Caco-2 (cell line): Measurements from ENCODE around the gene HDAC10. TPM values are rescaled to one million over a fixed set of nuclear protein-coding genes. Genes with fewer than 3 reads are reported as not detected.
A peak's percentile ranks its signal among the peaks of the same experiment; 100 is the strongest.

Source experiments
- BruUV-seq: library from RNA; stranded (reverse); fragments of 400-500 nt; replicated peaks from 2 replicates; lab custom pipeline; 2021; lab: Mats Ljungman, UMichigan
- CTCF ChIA-PET: fragments of 300-600 bp; sonication (Branson Sonifier 250); formaldehyde crosslinking; loops from one replicate; lab custom pipeline; 2022; ENCODE audit warnings: antibody characterized with exemption; lab: Charles Lee
- POLR2A ChIA-PET: fragments of 300-600 bp; sonication (Branson Sonifier 250); formaldehyde crosslinking; loops from one replicate; lab custom pipeline; 2022; ENCODE audit warnings: antibody characterized with exemption; lab: Charles Lee
- DNase-seq, 2 experiments: peaks; one replicate each; pipeline versions ENCODE4 v3.0.0 to v3.0.0-alpha.2; 2020 to 2022
- H3K27me3 ChIP-seq: replicated peaks from 2 replicates; pipeline ENCODE4 v1.6.0; 2011; ENCODE audit warnings: low read length; ENCODE audit not compliant: control insufficient read depth, insufficient read depth
- H3K36me3 ChIP-seq: 2 replicates; pipeline ENCODE4 v1.5.1; 2011; ENCODE audit warnings: low read length; ENCODE audit not compliant: control insufficient read depth, insufficient read depth
- H3K4me1 ChIP-seq: fragments of 250-450 bp; sonication (Bioruptor Pico); 2 replicates; pipeline ENCODE4 v1.5.1; 2020; ENCODE audit warnings: mild to moderate bottlenecking
- H3K4me3 ChIP-seq: 2 replicates; pipeline ENCODE4 v1.5.1; 2011; ENCODE audit warnings: low read depth, mild to moderate bottlenecking, control low read depth, low read length
- H3K9me3 ChIP-seq: fragments of 250-450 bp; sonication (Bioruptor Pico); 2 replicates; pipeline ENCODE4 v1.5.1; 2020; ENCODE audit warnings: mild to moderate bottlenecking, moderate library complexity
- H3K27ac Mint-ChIP-seq: one replicate; pipeline ENCODE4 v1.8.0; 2022; ENCODE audit warnings: mixed read lengths; ENCODE audit not compliant: unreplicated experiment
- H3K27me3 Mint-ChIP-seq: one replicate; pipeline ENCODE4 v1.8.0; 2022; ENCODE audit warnings: mixed read lengths; ENCODE audit not compliant: insufficient read depth, unreplicated experiment
- H3K36me3 Mint-ChIP-seq: one replicate; pipeline ENCODE4 v1.8.0; 2022; ENCODE audit warnings: mild to moderate bottlenecking, mixed read lengths; ENCODE audit not compliant: insufficient read depth, unreplicated experiment
- H3K4me1 Mint-ChIP-seq: one replicate; pipeline ENCODE4 v1.8.0; 2022; ENCODE audit warnings: low read depth, mixed read lengths; ENCODE audit not compliant: unreplicated experiment
- H3K4me3 Mint-ChIP-seq: one replicate; pipeline ENCODE4 v1.8.0; 2022; ENCODE audit warnings: mild to moderate bottlenecking, moderate library complexity, mixed read lengths; ENCODE audit not compliant: unreplicated experiment
- H3K9me3 Mint-ChIP-seq: one replicate; pipeline ENCODE4 v1.8.0; 2022; ENCODE audit warnings: mixed read lengths; ENCODE audit not compliant: unreplicated experiment
- intact Hi-C: fragments of 100-400 bp; cut with micrococcal nuclease; formaldehyde crosslinking; loops from one replicate; pipeline ENCODE4 v1.10.0; 2022; ENCODE audit not compliant: unreplicated experiment
- total RNA-seq: library from RNA; stranded (reverse); gene quantifications from 2 replicates; pipeline ENCODE4 v1.2.3, GENCODE V29; 2022
- TF ChIP-seq, protein P1 (sequence below), 2 experiments: fragments of 200-600 bp in 1 of 2; IDR thresholded peaks; 1 replicate in 1 of 2; 2 replicates in 1 of 2; pipeline versions ENCODE4 v1.5.1 to v1.8.0; 2011 to 2022; ENCODE audit warnings: antibody characterized with exemption in 1 of 2, control low read depth in 1 of 2, inconsistent platforms in 1 of 2, low read depth in 1 of 2, low read length in 1 of 2, mild to moderate bottlenecking in 1 of 2, moderate library complexity in 1 of 2; ENCODE audit not compliant: insufficient read depth in 1 of 2, severe bottlenecking in 1 of 2, unreplicated experiment in 1 of 2

Gene HDAC10
- total RNA-seq, 1 experiment from 2014 or later: 63.5 TPM

- Histone ChIP-seq H3K27me3 (no peaks in the 10 kb centered on the region), H3K36me3 (no peaks in the 10 kb centered on the region), H3K4me1 (peaks cover 16% of the 10 kb centered on the region), H3K9me3 (no peaks in the 10 kb centered on the region), H3K4me3 (no peak overlapping the region)
- POLR2A ChIA-PET: no interaction called here
- peaks cover 17% of the 10 kb centered on the region for H3K36me3 Mint-ChIP-seq
- no peaks in the 10 kb centered on the region for H3K27me3 Mint-ChIP-seq
- no TSS peak for BruUV-seq
- H3K9me3 Mint-ChIP-seq: no peaks in the 10 kb centered on the region
- TF ChIP-seq, protein P1, sequence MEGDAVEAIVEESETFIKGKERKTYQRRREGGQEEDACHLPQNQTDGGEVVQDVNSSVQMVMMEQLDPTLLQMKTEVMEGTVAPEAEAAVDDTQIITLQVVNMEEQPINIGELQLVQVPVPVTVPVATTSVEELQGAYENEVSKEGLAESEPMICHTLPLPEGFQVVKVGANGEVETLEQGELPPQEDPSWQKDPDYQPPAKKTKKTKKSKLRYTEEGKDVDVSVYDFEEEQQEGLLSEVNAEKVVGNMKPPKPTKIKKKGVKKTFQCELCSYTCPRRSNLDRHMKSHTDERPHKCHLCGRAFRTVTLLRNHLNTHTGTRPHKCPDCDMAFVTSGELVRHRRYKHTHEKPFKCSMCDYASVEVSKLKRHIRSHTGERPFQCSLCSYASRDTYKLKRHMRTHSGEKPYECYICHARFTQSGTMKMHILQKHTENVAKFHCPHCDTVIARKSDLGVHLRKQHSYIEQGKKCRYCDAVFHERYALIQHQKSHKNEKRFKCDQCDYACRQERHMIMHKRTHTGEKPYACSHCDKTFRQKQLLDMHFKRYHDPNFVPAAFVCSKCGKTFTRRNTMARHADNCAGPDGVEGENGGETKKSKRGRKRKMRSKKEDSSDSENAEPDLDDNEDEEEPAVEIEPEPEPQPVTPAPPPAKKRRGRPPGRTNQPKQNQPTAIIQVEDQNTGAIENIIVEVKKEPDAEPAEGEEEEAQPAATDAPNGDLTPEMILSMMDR (IDR thresholded peaks at IDR 0.05; ENCODE audit: insufficient read depth in 1 of 2, low read depth in 1 of 2, low read length in 1 of 2, severe bottlenecking in 1 of 2, unreplicated experiment in 1 of 2): no peak
- no peak overlapping the region for H3K27ac Mint-ChIP-seq
- H3K4me3 Mint-ChIP-seq: peak overlapping the region; percentile 38
- CTCF ChIA-PET: interaction anchor here (0.6 kb wide), 1 partner anchor 18 kb away, joined by 3 read pairs; the partner anchor contains the start of gene HDAC10
- DNase-seq: no peak
- intact Hi-C loops: no loop called here
- no peaks in the 10 kb centered on the region for H3K4me1 Mint-ChIP-seq
Observed at GRCh38 chr22:50268655-50269113, 17.6 kb upstream of the HDAC10 start.

- Mint-ChIP-seq H3K36me3 (peaks cover 15% of the 10 kb centered on the region), H3K4me3 (peak overlapping the region; percentile 38), H3K9me3 (no peaks in the 10 kb centered on the region), H3K4me1 (no peaks in the 10 kb centered on the region), H3K27ac (no peak overlapping the region), H3K27me3 (no peaks in the 10 kb centered on the region)
- no peaks in the 10 kb centered on the region for H3K27me3 ChIP-seq
- no TSS peak for BruUV-seq
- H3K9me3 ChIP-seq: no peaks in the 10 kb centered on the region
- no peaks in the 10 kb centered on the region for H3K36me3 ChIP-seq
- peak overlapping the region; percentile 10; the same call in 1 of the 2 replicates for H3K4me3 ChIP-seq
- intact Hi-C loops: no loop called here
- TF ChIP-seq, protein P1 (IDR thresholded peaks at IDR 0.05; ENCODE audit: insufficient read depth in 1 of 2, low read depth in 1 of 2, low read length in 1 of 2, severe bottlenecking in 1 of 2, unreplicated experiment in 1 of 2): peak in 1 of 2 experiments; percentile 11
- ChIA-PET POLR2A (no interaction called here), CTCF (interaction anchor here (0.7 to 1.5 kb wide), 4 partner anchors 16 to 230 kb away, joined by 4 to 10 read pairs (median 8); partner anchors contain the start of gene HDAC10)
- peak; percentile 63 to 64 for DNase-seq
- peaks cover 16% of the 10 kb centered on the region for H3K4me1 ChIP-seq
Observed at GRCh38 chr22:50267591-50268390, 16.7 kb upstream of the HDAC10 start.

- Histone ChIP-seq H3K9me3 (no peaks in the 10 kb centered on the region), H3K36me3 (no peaks in the 10 kb centered on the region), H3K4me3 (no peak overlapping the region), H3K4me1 (peaks cover 24% of the 10 kb centered on the region), H3K27me3 (no peaks in the 10 kb centered on the region)
- Mint-ChIP-seq H3K36me3 (peaks cover 7% of the 10 kb centered on the region), H3K27me3 (no peaks in the 10 kb centered on the region), H3K27ac (no peak overlapping the region), H3K9me3 (no peaks in the 10 kb centered on the region), H3K4me1 (no peaks in the 10 kb centered on the region), H3K4me3 (no peak overlapping the region)
- no peak for DNase-seq
- TF ChIP-seq, protein P1 (IDR thresholded peaks at IDR 0.05; ENCODE audit: insufficient read depth in 1 of 2, low read depth in 1 of 2, low read length in 1 of 2, severe bottlenecking in 1 of 2, unreplicated experiment in 1 of 2): no peak
- intact Hi-C loops: no loop called here
- no TSS peak for BruUV-seq
- POLR2A ChIA-PET: no interaction called here
- CTCF ChIA-PET: interaction anchor here (1.5 kb wide), 1 partner anchor 15 kb away, joined by 10 read pairs; the partner anchor contains the start of gene HDAC10
Observed at GRCh38 chr22:50266994-50267393, 15.9 kb upstream of the HDAC10 start.
